Esophagus muscularis mucosa (tissue), 3 donors: ENCODE results near the gene IL36B.

Experiments
- POLR2A ChIP-seq: fragments of 450-650 bp; IDR thresholded peaks from one replicate; pipeline ENCODE4 v1.6.1; 2017; ENCODE audit warnings: antibody characterized with exemption, moderate library complexity, mild to moderate bottlenecking, low read depth
- TF ChIP-seq, protein P1 (sequence below), 3 experiments: fragments of 200-600 bp in 2 of 3; fragments of 450-650 bp in 1 of 3; sonication (generic) in 2 of 3; IDR thresholded peaks; one replicate each; pipeline ENCODE4 v1.5.1; 2017 to 2019; ENCODE audit warnings: antibody characterized with exemption in 3 of 3, mild to moderate bottlenecking in 2 of 3, moderate library complexity in 1 of 3

DNA sequence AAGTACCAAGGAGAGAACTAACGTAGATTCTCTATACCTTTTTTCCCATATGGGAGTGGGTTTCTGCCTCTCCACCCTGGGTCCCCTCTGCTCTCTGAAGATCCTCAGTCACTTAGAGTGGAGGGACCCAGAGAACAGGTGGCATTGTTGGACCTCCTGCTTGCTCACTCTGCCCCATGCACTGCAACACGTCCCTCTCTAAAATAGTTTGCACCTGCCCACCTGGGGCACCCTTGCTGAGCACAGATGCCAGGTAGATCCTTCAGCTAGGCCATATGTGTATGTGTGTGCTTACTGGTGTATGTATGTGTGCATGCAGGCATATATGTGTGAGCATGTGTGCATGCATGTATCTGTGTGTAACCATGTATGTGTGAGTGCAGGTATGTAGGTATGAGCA lies 8.6 kb upstream of the IL36B start:
- TF ChIP-seq POLR2A, result no peak
- TF ChIP-seq, protein P1, sequence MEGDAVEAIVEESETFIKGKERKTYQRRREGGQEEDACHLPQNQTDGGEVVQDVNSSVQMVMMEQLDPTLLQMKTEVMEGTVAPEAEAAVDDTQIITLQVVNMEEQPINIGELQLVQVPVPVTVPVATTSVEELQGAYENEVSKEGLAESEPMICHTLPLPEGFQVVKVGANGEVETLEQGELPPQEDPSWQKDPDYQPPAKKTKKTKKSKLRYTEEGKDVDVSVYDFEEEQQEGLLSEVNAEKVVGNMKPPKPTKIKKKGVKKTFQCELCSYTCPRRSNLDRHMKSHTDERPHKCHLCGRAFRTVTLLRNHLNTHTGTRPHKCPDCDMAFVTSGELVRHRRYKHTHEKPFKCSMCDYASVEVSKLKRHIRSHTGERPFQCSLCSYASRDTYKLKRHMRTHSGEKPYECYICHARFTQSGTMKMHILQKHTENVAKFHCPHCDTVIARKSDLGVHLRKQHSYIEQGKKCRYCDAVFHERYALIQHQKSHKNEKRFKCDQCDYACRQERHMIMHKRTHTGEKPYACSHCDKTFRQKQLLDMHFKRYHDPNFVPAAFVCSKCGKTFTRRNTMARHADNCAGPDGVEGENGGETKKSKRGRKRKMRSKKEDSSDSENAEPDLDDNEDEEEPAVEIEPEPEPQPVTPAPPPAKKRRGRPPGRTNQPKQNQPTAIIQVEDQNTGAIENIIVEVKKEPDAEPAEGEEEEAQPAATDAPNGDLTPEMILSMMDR (IDR thresholded peaks at IDR 0.05), result no peak
